ENCODE data around the gene MFSD6.

- TF ChIP-seq POLR2A (IDR thresholded peaks at IDR 0.05; ENCODE audit: low read length) (no peak), GATA1 (IDR thresholded peaks at IDR 0.05; ENCODE audit: low read depth, low read length) (no peak)
Observed at GRCh38 chr2:190467575-190468083, 59.5 kb downstream of the MFSD6 start.
